Loucy (cell line): ENCODE data around the gene KIF14.

Experiments used
- H2AFZ ChIP-seq: fragments of 200-600 bp; sonication (generic); 2 replicates; pipeline ENCODE4 v1.6.0; 2016; ENCODE audit warnings: antibody characterized with exemption, mild to moderate bottlenecking, low read length, moderate library complexity
- H3F3A ChIP-seq: fragments of 200-600 bp; 2 replicates; pipeline ENCODE4 v1.6.0; 2016; ENCODE audit warnings: antibody characterized with exemption, low read depth, mild to moderate bottlenecking
- H3K27me3 ChIP-seq: fragments of 200-600 bp; sonication (generic); 2 replicates; pipeline ENCODE4 v1.6.1; 2014; ENCODE audit warnings: low read length, mild to moderate bottlenecking; ENCODE audit not compliant: insufficient read depth, poor library complexity, severe bottlenecking
- H3K36me3 ChIP-seq: fragments of 200-600 bp; sonication (generic); 2 replicates; pipeline ENCODE4 v1.6.1; 2016; ENCODE audit warnings: low read length; ENCODE audit not compliant: insufficient read depth
- H3K4me1 ChIP-seq: fragments of 200-600 bp; sonication (generic); 2 replicates; pipeline ENCODE4 v1.5.1; 2014; ENCODE audit warnings: low read length, mild to moderate bottlenecking; ENCODE audit not compliant: insufficient read depth, poor library complexity, severe bottlenecking
- H3K4me2 ChIP-seq: fragments of 200-600 bp; sonication (generic); 2 replicates; pipeline ENCODE4 v1.6.0; 2014; ENCODE audit warnings: antibody characterized with exemption, low read length, low read depth, mild to moderate bottlenecking; ENCODE audit not compliant: poor library complexity, severe bottlenecking
- H3K4me3 ChIP-seq: fragments of 200-600 bp; sonication (generic); 2 replicates; pipeline ENCODE4 v1.5.1; 2014; ENCODE audit warnings: low read length, mild to moderate bottlenecking, mixed read lengths; ENCODE audit not compliant: poor library complexity, severe bottlenecking
- H3K79me2 ChIP-seq: fragments of 200-600 bp; sonication (generic); 2 replicates; pipeline ENCODE4 v1.6.1; 2014; ENCODE audit warnings: low read length; ENCODE audit not compliant: insufficient read depth
- H3K9ac ChIP-seq: fragments of 200-600 bp; sonication (generic); 2 replicates; pipeline ENCODE4 v1.6.0; 2014; ENCODE audit warnings: mild to moderate bottlenecking, low read depth, low read length, moderate library complexity; ENCODE audit not compliant: poor library complexity, severe bottlenecking
- H3K9me2 ChIP-seq: fragments of 200-600 bp; sonication (generic); replicated peaks from 2 replicates; pipeline ENCODE4 v1.6.1; 2016; ENCODE audit warnings: low read depth, low read length, mixed read lengths
- H3K9me3 ChIP-seq: fragments of 200-600 bp; sonication (generic); 2 replicates; pipeline ENCODE4 v1.6.1; 2014; ENCODE audit warnings: mild to moderate bottlenecking, antibody characterized with exemption, low read length, low read depth; ENCODE audit not compliant: insufficient read depth
- H4K20me1 ChIP-seq: fragments of 200-600 bp; sonication (generic); 2 replicates; pipeline ENCODE4 v1.6.0; 2014; ENCODE audit warnings: antibody characterized with exemption, low read length, mild to moderate bottlenecking; ENCODE audit not compliant: insufficient read depth, poor library complexity, severe bottlenecking
- EZH2phosphoT487 ChIP-seq: fragments of 200-600 bp; IDR thresholded peaks from 2 replicates; pipeline ENCODE4 v1.6.1; 2018; ENCODE audit warnings: antibody characterized with exemption, mild to moderate bottlenecking, moderate library complexity, borderline replicate concordance
- TF ChIP-seq, protein P1 (sequence below): fragments of 200-600 bp; sonication (generic); conservative IDR thresholded peaks from 2 replicates; pipeline ENCODE4 v1.5.1; 2014; ENCODE audit warnings: mild to moderate bottlenecking, antibody characterized with exemption, low read length

Gene KIF14

GRCh38 chr1:200524092-200524491, 96.5 kb downstream of the KIF14 start:
- no peak overlapping the region for H3K4me3 ChIP-seq
- no peak overlapping the region for H2AFZ ChIP-seq
- no peaks in the 10 kb centered on the region for H3K9me3 ChIP-seq

DNA sequence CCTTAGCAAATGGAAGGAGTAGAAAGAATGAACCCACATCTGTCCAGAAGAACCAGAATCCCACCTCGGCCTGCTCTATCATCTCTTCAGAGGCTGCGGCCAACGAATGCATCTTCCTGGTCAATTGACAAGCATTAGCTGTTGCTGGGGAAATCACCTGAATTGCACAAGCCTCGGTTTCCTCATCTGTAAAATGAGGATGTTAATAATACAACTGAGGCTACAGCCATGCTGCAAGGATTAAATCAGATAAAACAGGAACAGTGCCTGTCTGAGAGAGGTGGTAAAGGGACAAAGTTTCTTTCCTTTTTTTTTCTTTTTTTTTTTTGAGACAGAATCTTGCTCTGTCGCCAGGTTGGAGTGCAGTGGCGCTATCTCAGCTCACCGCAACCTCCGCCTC, 99.8 kb downstream of the KIF14 start:
- no peaks in the 10 kb centered on the region for H3K27me3 ChIP-seq
- no peak for TF ChIP-seq EZH2phosphoT487
- TF ChIP-seq, protein P1, sequence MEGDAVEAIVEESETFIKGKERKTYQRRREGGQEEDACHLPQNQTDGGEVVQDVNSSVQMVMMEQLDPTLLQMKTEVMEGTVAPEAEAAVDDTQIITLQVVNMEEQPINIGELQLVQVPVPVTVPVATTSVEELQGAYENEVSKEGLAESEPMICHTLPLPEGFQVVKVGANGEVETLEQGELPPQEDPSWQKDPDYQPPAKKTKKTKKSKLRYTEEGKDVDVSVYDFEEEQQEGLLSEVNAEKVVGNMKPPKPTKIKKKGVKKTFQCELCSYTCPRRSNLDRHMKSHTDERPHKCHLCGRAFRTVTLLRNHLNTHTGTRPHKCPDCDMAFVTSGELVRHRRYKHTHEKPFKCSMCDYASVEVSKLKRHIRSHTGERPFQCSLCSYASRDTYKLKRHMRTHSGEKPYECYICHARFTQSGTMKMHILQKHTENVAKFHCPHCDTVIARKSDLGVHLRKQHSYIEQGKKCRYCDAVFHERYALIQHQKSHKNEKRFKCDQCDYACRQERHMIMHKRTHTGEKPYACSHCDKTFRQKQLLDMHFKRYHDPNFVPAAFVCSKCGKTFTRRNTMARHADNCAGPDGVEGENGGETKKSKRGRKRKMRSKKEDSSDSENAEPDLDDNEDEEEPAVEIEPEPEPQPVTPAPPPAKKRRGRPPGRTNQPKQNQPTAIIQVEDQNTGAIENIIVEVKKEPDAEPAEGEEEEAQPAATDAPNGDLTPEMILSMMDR, result no peak
- H3K9me3 ChIP-seq, result no peaks in the 10 kb centered on the region
- H3K4me3 ChIP-seq, result no peak overlapping the region
- H2AFZ ChIP-seq, result no peak overlapping the region
- no peak overlapping the region for H3K4me2 ChIP-seq
- no peaks in the 10 kb centered on the region for H4K20me1 ChIP-seq
- no peak overlapping the region for H3K9ac ChIP-seq
- H3K36me3 ChIP-seq, result no peaks in the 10 kb centered on the region
- no peaks in the 10 kb centered on the region for H3F3A ChIP-seq
- no peaks in the 10 kb centered on the region for H3K79me2 ChIP-seq
- H3K4me1 ChIP-seq, result peaks cover 7% of the 10 kb centered on the region
- H3K9me2 ChIP-seq, result no peaks in the 10 kb centered on the region

More at GRCh38 chr1:200524092-200524491, 96.5 kb downstream of the KIF14 start:
- peaks cover 9% of the 10 kb centered on the region for H3K4me1 ChIP-seq
- TF ChIP-seq EZH2phosphoT487, result no peak
- H3K27me3 ChIP-seq, result no peaks in the 10 kb centered on the region
- no peaks in the 10 kb centered on the region for H3K9me2 ChIP-seq
- H3K79me2 ChIP-seq, result no peaks in the 10 kb centered on the region
- H3K36me3 ChIP-seq, result no peaks in the 10 kb centered on the region
- no peaks in the 10 kb centered on the region for H4K20me1 ChIP-seq
- H3K4me2 ChIP-seq, result no peak overlapping the region
- no peak overlapping the region for H3K9ac ChIP-seq
- no peaks in the 10 kb centered on the region for H3F3A ChIP-seq

DNA sequence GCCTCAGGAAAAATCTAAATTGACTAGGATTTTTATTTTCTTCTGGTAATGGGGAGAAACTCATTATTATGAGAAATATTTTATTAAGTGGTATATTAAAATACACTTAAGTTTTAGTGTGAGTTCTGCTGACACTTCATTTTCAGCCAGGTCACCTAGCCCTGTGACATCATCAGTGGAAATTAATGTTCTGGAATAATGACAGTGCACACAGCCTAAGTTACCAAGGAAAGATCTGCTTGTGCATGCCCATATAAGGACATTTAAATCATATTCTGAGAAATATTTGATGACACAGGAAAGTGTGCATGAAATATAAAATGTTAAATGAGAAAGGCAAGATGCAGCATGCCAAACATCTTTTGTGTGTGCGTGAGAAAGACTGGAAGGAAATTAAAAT, 102.0 kb downstream of the KIF14 start:
- Histone ChIP-seq H3K4me2 (no peak overlapping the region), H3F3A (no peaks in the 10 kb centered on the region), H3K27me3 (no peaks in the 10 kb centered on the region), H3K9ac (no peak overlapping the region), H2AFZ (no peak overlapping the region), H3K36me3 (no peaks in the 10 kb centered on the region), H4K20me1 (no peaks in the 10 kb centered on the region), H3K79me2 (no peaks in the 10 kb centered on the region), H3K4me3 (no peak overlapping the region), H3K4me1 (peaks cover 7% of the 10 kb centered on the region), H3K9me3 (no peaks in the 10 kb centered on the region), H3K9me2 (no peaks in the 10 kb centered on the region)
- no peak for TF ChIP-seq EZH2phosphoT487
- TF ChIP-seq, protein P1, result no peak

- no peaks in the 10 kb centered on the region for H3K79me2 ChIP-seq
These were observed 108.4 kb downstream of the KIF14 start for GRCh38 chr1:200512191-200512590.

More at GRCh38 chr1:200512191-200512590, 108.4 kb downstream of the KIF14 start:
- Histone ChIP-seq H3K9me2 (no peaks in the 10 kb centered on the region), H3F3A (no peaks in the 10 kb centered on the region), H3K4me1 (no peaks in the 10 kb centered on the region), H3K27me3 (no peaks in the 10 kb centered on the region), H3K36me3 (no peaks in the 10 kb centered on the region), H2AFZ (no peak overlapping the region), H3K9ac (no peak overlapping the region), H4K20me1 (no peaks in the 10 kb centered on the region), H3K4me2 (no peak overlapping the region), H3K4me3 (no peak overlapping the region), H3K9me3 (no peaks in the 10 kb centered on the region)
- no peak for TF ChIP-seq EZH2phosphoT487
- TF ChIP-seq, protein P1, result no peak
